NCI-H2171 treated with DMSO at 0.1 percent for 48 hours (cell line): Measurements from ENCODE around the gene SRBD1.

Source experiments
- DNase-seq: peaks from one replicate; lab custom pipeline; 2025; lab: John Stamatoyannopoulos, UW

Gene SRBD1, protein sequence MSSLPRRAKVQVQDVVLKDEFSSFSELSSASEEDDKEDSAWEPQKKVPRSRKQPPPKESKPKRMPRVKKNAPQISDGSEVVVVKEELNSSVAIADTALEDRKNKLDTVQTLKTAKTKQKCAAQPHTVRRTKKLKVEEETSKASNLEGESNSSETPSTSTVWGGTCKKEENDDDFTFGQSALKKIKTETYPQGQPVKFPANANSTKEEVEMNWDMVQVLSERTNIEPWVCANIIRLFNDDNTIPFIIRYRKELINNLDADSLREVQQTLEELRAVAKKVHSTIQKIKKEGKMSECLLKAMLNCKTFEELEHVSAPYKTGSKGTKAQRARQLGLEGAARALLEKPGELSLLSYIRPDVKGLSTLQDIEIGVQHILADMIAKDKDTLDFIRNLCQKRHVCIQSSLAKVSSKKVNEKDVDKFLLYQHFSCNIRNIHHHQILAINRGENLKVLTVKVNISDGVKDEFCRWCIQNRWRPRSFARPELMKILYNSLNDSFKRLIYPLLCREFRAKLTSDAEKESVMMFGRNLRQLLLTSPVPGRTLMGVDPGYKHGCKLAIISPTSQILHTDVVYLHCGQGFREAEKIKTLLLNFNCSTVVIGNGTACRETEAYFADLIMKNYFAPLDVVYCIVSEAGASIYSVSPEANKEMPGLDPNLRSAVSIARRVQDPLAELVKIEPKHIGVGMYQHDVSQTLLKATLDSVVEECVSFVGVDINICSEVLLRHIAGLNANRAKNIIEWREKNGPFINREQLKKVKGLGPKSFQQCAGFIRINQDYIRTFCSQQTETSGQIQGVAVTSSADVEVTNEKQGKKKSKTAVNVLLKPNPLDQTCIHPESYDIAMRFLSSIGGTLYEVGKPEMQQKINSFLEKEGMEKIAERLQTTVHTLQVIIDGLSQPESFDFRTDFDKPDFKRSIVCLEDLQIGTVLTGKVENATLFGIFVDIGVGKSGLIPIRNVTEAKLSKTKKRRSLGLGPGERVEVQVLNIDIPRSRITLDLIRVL

GRCh38 chr2:45611020-45611859 lies at the start of gene SRBD1:
Gene SRBD1 (minus strand): TSS chr2:45611267. CDS start chr2:45605441, 5,826 bp downstream.
- DNase-seq = peak; percentile 96

GRCh38 chr2:45654250-45654649 lies 43.2 kb upstream of the SRBD1 start:
- DNase-seq = no peak

- DNase-seq = no peak
These were observed 42.3 kb upstream of the SRBD1 start for GRCh38 chr2:45653122-45653913.

DNA sequence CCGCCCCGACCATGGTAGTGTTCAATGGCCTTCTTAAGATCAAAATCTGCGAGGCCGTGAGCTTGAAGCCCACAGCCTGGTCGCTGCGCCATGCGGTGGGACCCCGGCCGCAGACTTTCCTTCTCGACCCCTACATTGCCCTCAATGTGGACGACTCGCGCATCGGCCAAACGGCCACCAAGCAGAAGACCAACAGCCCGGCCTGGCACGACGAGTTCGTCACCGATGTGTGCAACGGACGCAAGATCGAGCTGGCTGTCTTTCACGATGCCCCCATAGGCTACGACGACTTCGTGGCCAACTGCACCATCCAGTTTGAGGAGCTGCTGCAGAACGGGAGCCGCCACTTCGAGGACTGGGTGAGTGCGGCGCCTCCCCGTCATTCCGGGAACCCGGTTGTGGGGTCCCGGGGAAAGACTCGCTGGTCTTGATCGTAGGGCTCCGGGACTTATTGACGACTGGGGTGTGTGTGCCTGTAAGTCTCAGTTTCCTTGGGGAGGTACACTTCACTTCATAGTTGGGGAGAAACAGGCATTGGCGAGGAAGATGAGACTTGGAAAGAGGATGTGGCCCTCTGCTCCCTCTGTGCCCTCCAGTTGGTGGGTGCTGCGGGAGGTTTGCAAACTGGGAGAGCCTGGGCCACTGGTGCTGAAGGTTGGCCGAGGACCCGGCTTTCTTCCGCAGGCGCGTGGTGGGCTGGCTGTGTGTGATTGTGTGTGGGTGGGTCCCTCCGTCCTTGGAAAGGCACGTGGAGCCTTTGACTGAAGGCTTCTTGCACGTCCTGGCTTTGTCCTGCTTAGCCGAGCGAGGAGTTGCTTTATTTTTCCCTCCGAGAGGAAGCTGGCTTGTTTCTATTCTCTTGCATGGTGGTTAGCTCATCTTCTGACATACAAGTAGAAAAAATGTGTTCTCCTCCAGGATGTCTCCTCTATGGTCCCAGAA lies 41.3 kb upstream of the SRBD1 start:
- DNase-seq = peak; percentile 30

GRCh38 chr2:45651415-45652089 lies 40.5 kb upstream of the SRBD1 start, which contains the start of gene PRKCE:
Gene PRKCE (plus strand): TSS chr2:45651675.
- peak; percentile 48 for DNase-seq

DNA sequence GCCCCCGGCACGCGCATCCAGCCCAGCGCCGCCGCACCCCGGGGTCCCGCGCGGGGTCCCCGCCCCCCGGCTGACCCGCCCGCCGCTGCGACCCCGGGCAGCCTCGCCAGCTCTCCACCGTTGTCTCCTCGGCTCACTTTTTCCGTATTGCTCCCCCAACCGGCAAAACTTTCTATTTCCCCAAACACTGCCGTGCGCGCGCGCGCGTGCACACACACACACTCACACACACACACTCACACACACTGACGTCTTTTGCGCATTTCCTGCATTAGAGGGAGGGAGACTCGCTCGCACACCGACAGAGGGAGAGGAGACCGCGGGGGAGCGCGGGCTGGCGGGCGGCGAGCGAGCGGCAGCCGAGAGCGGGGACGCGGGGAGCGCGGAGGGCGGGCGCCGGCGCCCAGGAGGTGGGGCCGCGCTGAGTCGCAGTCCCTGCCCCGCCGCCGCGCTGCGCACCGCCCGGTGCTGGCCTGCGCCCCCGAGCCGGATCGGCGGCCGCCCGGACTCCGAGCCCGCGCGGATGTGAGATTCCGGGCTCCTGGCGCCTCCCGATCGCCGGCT lies 39.9 kb upstream of the SRBD1 start:
- peak; percentile 81 for DNase-seq

GRCh38 chr2:45649858-45650811 lies 39.1 kb upstream of the SRBD1 start:
- peak; percentile 42 for DNase-seq

DNA sequence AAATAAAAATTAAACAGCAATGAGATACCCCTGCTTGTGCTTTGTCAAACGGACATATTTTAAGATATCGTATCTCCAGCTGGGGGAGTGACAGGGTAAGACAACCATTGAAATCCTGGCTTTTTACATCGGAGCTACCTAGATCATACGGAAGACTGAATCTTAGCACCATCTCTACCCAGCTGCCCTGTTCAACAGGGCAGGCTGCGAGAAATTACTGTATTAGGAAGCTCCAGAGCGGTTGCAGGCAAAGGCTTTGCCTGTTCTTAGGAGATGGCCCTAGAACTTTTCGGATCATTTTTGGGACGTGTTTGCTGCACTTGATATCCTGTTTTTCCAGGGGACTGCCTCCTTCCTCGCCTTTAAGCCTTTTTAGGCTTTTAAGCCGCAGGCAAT lies 38.4 kb upstream of the SRBD1 start:
- peak; percentile 16 for DNase-seq

GRCh38 chr2:45648636-45649035 lies 37.6 kb upstream of the SRBD1 start:
- DNase-seq = no peak

- no peak for DNase-seq
These were observed 37.0 kb upstream of the SRBD1 start for GRCh38 chr2:45647986-45648520.

- DNase-seq = no peak
These were observed 36.3 kb upstream of the SRBD1 start for GRCh38 chr2:45647356-45647755.

DNA sequence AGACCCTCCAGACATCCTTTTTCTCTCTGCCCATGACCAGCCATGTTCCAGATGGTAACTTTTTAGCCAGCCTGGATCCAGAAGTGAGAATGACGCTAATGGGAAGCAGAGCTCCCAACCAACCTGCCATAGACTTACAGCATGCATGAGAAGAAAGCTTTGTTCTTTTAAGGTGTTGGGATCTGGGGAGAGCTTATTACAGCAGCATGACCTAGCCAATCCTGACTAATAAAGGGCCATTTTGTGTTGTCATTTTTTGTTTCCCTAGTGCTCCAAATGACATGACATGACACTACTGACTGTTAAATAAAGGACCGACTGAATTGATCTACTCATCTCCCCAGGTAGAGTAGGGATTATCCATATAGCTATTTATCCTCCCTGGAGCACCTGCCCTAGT lies 35.2 kb upstream of the SRBD1 start:
- no peak for DNase-seq

GRCh38 chr2:45643543-45644542 lies 32.8 kb upstream of the SRBD1 start:
- DNase-seq = peak; percentile 49

DNA sequence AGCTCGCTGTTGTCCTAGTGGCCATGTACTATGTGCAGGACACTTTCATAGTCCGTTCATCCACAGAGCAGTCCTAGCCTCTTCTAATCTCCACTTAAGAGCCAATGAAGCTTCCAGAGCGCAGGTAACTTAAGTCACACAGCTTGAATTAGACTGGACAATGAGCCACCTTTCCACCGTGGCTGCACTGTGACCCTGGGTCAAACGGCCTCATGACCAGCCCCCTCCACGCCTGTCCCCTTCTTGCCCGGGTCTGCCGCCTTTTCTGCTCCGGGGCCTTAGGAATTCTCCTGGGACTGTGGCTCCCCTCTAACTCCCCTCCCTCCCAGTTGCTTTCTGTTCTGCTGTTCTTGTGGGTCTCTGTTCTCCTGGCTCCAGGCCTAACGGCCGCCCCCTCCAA lies 32.0 kb upstream of the SRBD1 start:
- DNase-seq = peak; percentile 10

- DNase-seq = no peak
These were observed 29.5 kb upstream of the SRBD1 start for GRCh38 chr2:45640576-45640975.

DNA sequence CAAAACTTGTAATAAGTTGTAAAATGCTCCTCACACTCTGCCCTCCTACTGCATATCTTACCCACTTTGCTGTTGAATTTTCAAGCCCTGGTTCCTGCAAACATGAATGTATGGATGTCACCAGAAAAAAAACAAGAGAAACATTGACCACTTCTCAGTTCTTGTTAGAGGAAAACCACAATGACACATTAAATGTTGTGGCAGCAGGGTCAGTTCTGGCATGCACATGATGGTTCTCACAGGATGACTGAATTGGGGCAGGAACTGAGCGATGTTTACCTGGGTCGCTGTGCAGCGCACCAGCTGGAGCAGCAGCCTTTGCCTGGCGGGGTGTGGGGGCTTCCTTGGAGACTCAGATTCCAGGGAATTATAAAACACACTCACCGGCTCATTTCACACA lies 26.4 kb upstream of the SRBD1 start:
- DNase-seq = no peak
